ENCODE data around the gene EDC4.

EDC4 gene

GRCh38 chr16:67923414-67924116, 50.7 kb downstream of the EDC4 start:
- no peaks in the 10 kb centered on the region for H3K9me3 ChIP-seq (ENCODE audit: severe bottlenecking)
- no peak overlapping the region for H3K4me3 ChIP-seq (ENCODE audit: low read depth, low read length)
- H3K27me3 ChIP-seq (ENCODE audit: insufficient read depth, low read depth, severe bottlenecking): no peaks in the 10 kb centered on the region
- peaks cover 7% of the 10 kb centered on the region for H3K36me3 ChIP-seq
- TF ChIP-seq, protein P1, sequence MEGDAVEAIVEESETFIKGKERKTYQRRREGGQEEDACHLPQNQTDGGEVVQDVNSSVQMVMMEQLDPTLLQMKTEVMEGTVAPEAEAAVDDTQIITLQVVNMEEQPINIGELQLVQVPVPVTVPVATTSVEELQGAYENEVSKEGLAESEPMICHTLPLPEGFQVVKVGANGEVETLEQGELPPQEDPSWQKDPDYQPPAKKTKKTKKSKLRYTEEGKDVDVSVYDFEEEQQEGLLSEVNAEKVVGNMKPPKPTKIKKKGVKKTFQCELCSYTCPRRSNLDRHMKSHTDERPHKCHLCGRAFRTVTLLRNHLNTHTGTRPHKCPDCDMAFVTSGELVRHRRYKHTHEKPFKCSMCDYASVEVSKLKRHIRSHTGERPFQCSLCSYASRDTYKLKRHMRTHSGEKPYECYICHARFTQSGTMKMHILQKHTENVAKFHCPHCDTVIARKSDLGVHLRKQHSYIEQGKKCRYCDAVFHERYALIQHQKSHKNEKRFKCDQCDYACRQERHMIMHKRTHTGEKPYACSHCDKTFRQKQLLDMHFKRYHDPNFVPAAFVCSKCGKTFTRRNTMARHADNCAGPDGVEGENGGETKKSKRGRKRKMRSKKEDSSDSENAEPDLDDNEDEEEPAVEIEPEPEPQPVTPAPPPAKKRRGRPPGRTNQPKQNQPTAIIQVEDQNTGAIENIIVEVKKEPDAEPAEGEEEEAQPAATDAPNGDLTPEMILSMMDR (IDR thresholded peaks at IDR 0.05; ENCODE audit: low read depth, low read length): no peak
- H3K27ac ChIP-seq: no peak overlapping the region
- DNase-seq: no peak

DNA sequence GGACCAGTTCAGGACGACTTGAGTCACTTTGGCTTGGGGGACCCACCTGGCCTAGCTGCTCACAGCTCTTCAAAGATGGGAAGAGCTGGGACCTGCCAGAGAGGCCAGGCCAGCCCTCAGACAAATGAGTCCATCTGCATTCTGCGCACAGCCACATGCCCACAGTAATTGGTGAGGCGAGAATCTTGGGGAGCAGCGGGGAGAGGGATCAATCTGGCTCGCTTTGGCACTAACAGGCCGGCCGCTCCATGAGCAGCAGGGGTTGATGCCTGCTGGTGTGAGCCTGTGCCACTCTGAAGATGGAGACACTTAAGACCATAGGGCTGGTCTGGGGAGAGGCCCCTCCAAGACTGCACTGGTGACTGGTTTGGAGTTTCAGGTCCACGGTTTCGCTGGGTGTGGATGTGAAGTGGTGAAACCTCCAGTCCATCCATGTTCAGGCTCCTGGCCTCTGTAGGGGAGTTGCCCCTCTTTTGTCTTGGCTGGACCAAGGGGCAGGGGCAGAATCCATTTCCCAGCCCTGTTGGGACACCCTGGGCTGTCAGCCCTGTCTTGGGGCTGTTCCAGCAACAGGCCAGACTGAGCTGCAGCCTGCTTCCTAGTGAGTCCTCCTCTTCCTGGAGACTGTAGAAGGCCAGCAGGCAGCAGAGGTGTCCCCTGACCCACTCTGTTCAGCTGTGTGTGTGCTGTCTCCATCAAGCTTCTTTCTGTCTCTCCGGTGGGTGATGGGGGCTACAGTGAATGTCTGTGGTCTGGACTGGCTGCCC, 51.5 kb downstream of the EDC4 start:
- no peak overlapping the region for H3K27ac ChIP-seq
- H3K4me3 ChIP-seq (ENCODE audit: low read depth, low read length): no peak overlapping the region
- H3K36me3 ChIP-seq: peaks cover 4% of the 10 kb centered on the region
- no peaks in the 10 kb centered on the region for H3K27me3 ChIP-seq (ENCODE audit: insufficient read depth, low read depth, severe bottlenecking)
- TF ChIP-seq, protein P1 (IDR thresholded peaks at IDR 0.05; ENCODE audit: low read depth, low read length): no peak
- DNase-seq: no peak
- no peaks in the 10 kb centered on the region for H3K9me3 ChIP-seq (ENCODE audit: severe bottlenecking)

- H3K36me3 ChIP-seq: peaks cover 4% of the 10 kb centered on the region
- TF ChIP-seq, protein P1 (IDR thresholded peaks at IDR 0.05; ENCODE audit: low read depth, low read length): 0 out of 2 replicates have a peak, but pooled peaks have one; percentile 19
- peak overlapping the region; percentile 22; the same call in 1 of the 2 replicates for H3K27ac ChIP-seq
- DNase-seq: no peak
- no peaks in the 10 kb centered on the region for H3K9me3 ChIP-seq (ENCODE audit: severe bottlenecking)
- H3K4me3 ChIP-seq (ENCODE audit: low read depth, low read length): no peak overlapping the region
- H3K27me3 ChIP-seq (ENCODE audit: insufficient read depth, low read depth, severe bottlenecking): no peaks in the 10 kb centered on the region
Observed at GRCh38 chr16:67926181-67926750, 53.4 kb downstream of the EDC4 start.

GRCh38 chr16:67927131-67927941, 54.5 kb downstream of the EDC4 start:
- no peak overlapping the region for H3K27ac ChIP-seq
- TF ChIP-seq, protein P1 (IDR thresholded peaks at IDR 0.05; ENCODE audit: low read depth, low read length): no peak
- H3K4me3 ChIP-seq (ENCODE audit: low read depth, low read length): no peak overlapping the region
- no peaks in the 10 kb centered on the region for H3K27me3 ChIP-seq (ENCODE audit: insufficient read depth, low read depth, severe bottlenecking)
- no peaks in the 10 kb centered on the region for H3K9me3 ChIP-seq (ENCODE audit: severe bottlenecking)
- no peak for DNase-seq
- H3K36me3 ChIP-seq: peaks cover 4% of the 10 kb centered on the region

DNA sequence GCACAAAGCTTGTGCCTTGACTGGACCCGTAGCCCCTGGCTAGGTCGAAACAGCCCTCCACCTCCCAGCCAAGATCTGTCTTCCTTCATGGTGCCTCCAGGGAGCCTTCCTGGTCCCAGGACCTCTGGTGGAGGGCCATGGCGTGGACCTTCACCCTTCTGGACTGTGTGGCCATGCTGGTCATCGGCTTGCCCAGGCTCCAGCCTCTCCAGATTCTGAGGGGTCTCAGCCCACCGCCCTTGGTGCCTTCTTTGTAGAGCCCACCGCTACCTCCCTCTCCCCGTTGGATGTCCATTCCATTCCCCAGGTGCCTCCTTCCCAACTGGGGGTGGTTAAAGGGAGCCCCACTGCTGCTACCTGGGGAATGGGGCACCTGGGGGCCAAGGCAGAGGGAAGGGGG, 55.3 kb downstream of the EDC4 start:
- no peak for DNase-seq
- TF ChIP-seq, protein P1 (IDR thresholded peaks at IDR 0.05; ENCODE audit: low read depth, low read length): no peak
- Histone ChIP-seq H3K4me3 (ENCODE audit: low read depth, low read length) (no peak overlapping the region), H3K36me3 (peaks cover 4% of the 10 kb centered on the region), H3K9me3 (ENCODE audit: severe bottlenecking) (no peaks in the 10 kb centered on the region), H3K27me3 (ENCODE audit: insufficient read depth, low read depth, severe bottlenecking) (no peaks in the 10 kb centered on the region), H3K27ac (no peak overlapping the region)
